GM21717 (cell line): Measurements from ENCODE around the gene IRGM.

ENCODE experiments used
- ATAC-seq: cut with Tn5 transposase; IDR thresholded peaks from one replicate; pipeline ENCODE4 v1.9.1; 2021; ENCODE audit warnings: mild to moderate bottlenecking, moderate library complexity; ENCODE audit not compliant: unreplicated experiment

The IRGM gene

GRCh38 chr5:150895431-150896428 is 49.4 kb downstream of the IRGM start:
- ATAC-seq, result no peak
